Endodermal cell (in vitro differentiated cells): ENCODE measurements around the gene SCIN. TPM values are rescaled to one million over a fixed set of nuclear protein-coding genes. Genes with fewer than 3 reads are reported as not detected.

ENCODE experiments used
- DNase-seq: peaks from one replicate; pipeline ENCODE4 v3.0.0-alpha.2; 2017
- H3K27ac ChIP-seq: 2 replicates; pipeline ENCODE4 v1.5.1; 2013; ENCODE audit warnings: mild to moderate bottlenecking, low read depth, low read length, moderate library complexity
- H3K27me3 ChIP-seq: 2 replicates; pipeline ENCODE4 v1.6.1; 2013; ENCODE audit warnings: mild to moderate bottlenecking, low read length, moderate library complexity; ENCODE audit not compliant: insufficient read depth, control insufficient read depth, poor library complexity, severe bottlenecking
- H3K36me3 ChIP-seq: 2 replicates; pipeline ENCODE4 v1.7.0; 2013; ENCODE audit warnings: mild to moderate bottlenecking, low read length, moderate library complexity; ENCODE audit not compliant: control insufficient read depth, insufficient read depth
- H3K4me1 ChIP-seq: one replicate; pipeline ENCODE4 v1.7.0; 2013; ENCODE audit warnings: low read length; ENCODE audit not compliant: control insufficient read depth, insufficient read depth
- H3K4me3 ChIP-seq: 2 replicates; pipeline ENCODE4 v1.5.1; 2013; ENCODE audit warnings: mild to moderate bottlenecking, low read length, moderate library complexity
- H3K9ac ChIP-seq: 2 replicates; pipeline ENCODE4 v1.6.1; 2013; ENCODE audit warnings: mild to moderate bottlenecking, low read length, moderate library complexity; ENCODE audit not compliant: poor library complexity, severe bottlenecking; ENCODE audit errors: extremely low read depth
- H3K9me3 ChIP-seq: 2 replicates; pipeline ENCODE4 v1.6.1; 2013; ENCODE audit warnings: mild to moderate bottlenecking, low read length, moderate library complexity; ENCODE audit not compliant: control insufficient read depth
- H3K27ac Mint-ChIP-seq: 2 replicates; pipeline ENCODE4 v1.8.0; 2020; ENCODE audit warnings: mixed read lengths
- H3K27me3 Mint-ChIP-seq: 2 replicates; pipeline ENCODE4 v1.8.0; 2021; ENCODE audit warnings: mild to moderate bottlenecking, mixed read lengths; ENCODE audit not compliant: insufficient read depth
- H3K36me3 Mint-ChIP-seq: 2 replicates; pipeline ENCODE4 v1.8.0; 2020; ENCODE audit warnings: low read depth, mixed read lengths
- H3K4me1 Mint-ChIP-seq: 2 replicates; pipeline ENCODE4 v1.8.0; 2020; ENCODE audit warnings: mixed read lengths
- H3K4me3 Mint-ChIP-seq: 2 replicates; pipeline ENCODE4 v1.8.0; 2020; ENCODE audit warnings: mild to moderate bottlenecking, moderate library complexity, mixed read lengths
- H3K9me3 Mint-ChIP-seq: 2 replicates; pipeline ENCODE4 v1.8.0; 2020; ENCODE audit warnings: mild to moderate bottlenecking, mixed read lengths
- WGBS, 2 experiments: methylation state at CpG; one replicate each; pipeline versions ENCODE4 v1.1.5 to v1.1.7; 2013; ENCODE audit warnings: missing lambda C conversion rate in 2 of 2, mixed read lengths in 1 of 2; ENCODE audit not compliant: insufficient coverage in 1 of 2, insufficient read length in 1 of 2; 5-methylcytosine and 5-hydroxymethylcytosine counted together
- total RNA-seq, 2 donors: library from RNA; stranded (reverse); fragmentation: NEBNext Ultra II Directional in 1 of 2; extraction: Animal tissue kit (Norgen Biotek cat#: 25700) in 1 of 2; gene quantifications; 2 replicates in 1 of 2; 3 replicates in 1 of 2; pipeline ENCODE4 v1.2.1, GENCODE V29; 2021
- TF ChIP-seq, protein P1 (sequence below): fragments of 200-600 bp; sonication (generic); conservative IDR thresholded peaks from 2 replicates; pipeline ENCODE4 v1.5.0; 2021; ENCODE audit warnings: antibody characterized with exemption, mild to moderate bottlenecking

The SCIN gene
- total RNA-seq, 2 donors from 2014 or later, result 0.15 TPM; not detected in 1

DNA sequence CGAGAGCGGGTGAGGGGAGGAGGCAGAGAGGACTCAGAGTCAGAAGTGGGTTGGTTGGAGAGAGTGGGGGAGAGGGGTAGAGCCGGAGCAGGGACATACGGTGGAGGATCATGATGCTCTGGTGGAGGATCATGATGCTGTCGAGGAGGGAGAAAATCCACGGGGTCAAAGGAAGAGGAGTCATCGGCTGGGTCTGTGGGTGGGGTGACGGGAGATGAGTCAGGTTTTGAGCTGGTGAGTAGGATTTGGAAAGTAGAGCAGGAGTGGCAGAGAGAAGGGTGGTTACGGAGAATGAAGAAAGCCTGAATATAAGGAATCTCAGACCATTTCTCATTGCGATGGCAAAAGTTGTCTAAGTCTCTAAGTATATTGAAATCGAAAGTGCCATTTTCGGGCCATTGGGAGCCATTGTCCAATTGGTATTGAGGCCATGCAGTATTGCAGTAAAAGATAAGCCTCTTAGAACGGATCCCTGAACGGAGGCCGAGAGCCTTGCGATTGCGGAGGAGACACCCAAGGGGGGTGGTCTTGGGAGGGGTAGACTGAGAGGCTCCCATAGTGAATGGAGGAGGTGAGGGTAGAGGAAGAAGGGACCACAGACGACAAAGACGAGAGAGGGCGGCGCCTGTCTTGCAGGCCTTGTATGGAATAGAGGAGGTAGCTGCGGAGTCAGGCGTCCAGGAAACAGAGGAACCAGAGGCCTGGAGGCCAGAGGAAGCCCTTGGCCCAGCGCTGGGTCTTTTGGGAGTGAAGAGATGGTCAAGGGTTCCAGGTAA, 23.8 kb downstream of the SCIN start:
- Histone ChIP-seq H3K9ac (no peak overlapping the region), H3K27ac (no peak overlapping the region), H3K36me3 (no peaks in the 10 kb centered on the region), H3K9me3 (no peaks in the 10 kb centered on the region), H3K4me1 (no peaks in the 10 kb centered on the region), H3K4me3 (no peak overlapping the region), H3K27me3 (no peaks in the 10 kb centered on the region)
- H3K4me3 Mint-ChIP-seq, result no peak overlapping the region
- TF ChIP-seq, protein P1, sequence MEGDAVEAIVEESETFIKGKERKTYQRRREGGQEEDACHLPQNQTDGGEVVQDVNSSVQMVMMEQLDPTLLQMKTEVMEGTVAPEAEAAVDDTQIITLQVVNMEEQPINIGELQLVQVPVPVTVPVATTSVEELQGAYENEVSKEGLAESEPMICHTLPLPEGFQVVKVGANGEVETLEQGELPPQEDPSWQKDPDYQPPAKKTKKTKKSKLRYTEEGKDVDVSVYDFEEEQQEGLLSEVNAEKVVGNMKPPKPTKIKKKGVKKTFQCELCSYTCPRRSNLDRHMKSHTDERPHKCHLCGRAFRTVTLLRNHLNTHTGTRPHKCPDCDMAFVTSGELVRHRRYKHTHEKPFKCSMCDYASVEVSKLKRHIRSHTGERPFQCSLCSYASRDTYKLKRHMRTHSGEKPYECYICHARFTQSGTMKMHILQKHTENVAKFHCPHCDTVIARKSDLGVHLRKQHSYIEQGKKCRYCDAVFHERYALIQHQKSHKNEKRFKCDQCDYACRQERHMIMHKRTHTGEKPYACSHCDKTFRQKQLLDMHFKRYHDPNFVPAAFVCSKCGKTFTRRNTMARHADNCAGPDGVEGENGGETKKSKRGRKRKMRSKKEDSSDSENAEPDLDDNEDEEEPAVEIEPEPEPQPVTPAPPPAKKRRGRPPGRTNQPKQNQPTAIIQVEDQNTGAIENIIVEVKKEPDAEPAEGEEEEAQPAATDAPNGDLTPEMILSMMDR, result no peak
- H3K9me3 Mint-ChIP-seq, result peaks cover 16% of the 10 kb centered on the region
- H3K36me3 Mint-ChIP-seq, result no peaks in the 10 kb centered on the region
- 92 to 93% methylated on average over 18 to 24 of the region's 24 CpGs for WGBS, 2 experiments
- H3K27me3 Mint-ChIP-seq, result no peaks in the 10 kb centered on the region
- H3K4me1 Mint-ChIP-seq, result no peaks in the 10 kb centered on the region
- no peak overlapping the region for H3K27ac Mint-ChIP-seq
- no peak for DNase-seq

DNA sequence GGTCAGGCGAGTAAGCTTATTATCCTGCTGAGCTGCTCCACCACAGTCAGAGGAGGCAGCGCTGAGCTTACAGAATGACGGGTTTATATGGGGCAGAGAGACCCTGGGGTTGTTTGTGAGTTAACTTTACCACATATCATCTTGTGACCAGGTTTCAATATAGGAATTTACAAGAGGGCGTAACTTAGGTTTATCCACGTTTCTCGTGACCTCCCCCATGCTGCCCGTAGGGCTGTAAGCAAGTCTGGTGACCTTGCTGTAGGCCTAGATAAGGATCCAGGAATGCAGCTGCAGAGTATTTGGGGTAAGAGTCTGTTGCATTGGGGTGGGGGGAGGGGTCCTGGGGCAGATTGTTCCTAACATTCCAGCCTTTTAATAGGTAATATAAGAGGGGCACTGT, 24.6 kb downstream of the SCIN start:
- DNase-seq, result no peak
- Histone ChIP-seq H3K9me3 (no peaks in the 10 kb centered on the region), H3K27me3 (no peaks in the 10 kb centered on the region), H3K9ac (no peak overlapping the region), H3K4me3 (no peak overlapping the region), H3K27ac (no peak overlapping the region), H3K4me1 (no peaks in the 10 kb centered on the region), H3K36me3 (no peaks in the 10 kb centered on the region)
- Mint-ChIP-seq H3K27me3 (no peaks in the 10 kb centered on the region), H3K27ac (no peak overlapping the region), H3K9me3 (peaks cover 16% of the 10 kb centered on the region), H3K4me3 (no peak overlapping the region), H3K4me1 (no peaks in the 10 kb centered on the region), H3K36me3 (no peaks in the 10 kb centered on the region)
- WGBS, 2 experiments, result 94% methylated on average over 3 to 7 of the region's 7 CpGs
- TF ChIP-seq, protein P1, result no peak

DNA sequence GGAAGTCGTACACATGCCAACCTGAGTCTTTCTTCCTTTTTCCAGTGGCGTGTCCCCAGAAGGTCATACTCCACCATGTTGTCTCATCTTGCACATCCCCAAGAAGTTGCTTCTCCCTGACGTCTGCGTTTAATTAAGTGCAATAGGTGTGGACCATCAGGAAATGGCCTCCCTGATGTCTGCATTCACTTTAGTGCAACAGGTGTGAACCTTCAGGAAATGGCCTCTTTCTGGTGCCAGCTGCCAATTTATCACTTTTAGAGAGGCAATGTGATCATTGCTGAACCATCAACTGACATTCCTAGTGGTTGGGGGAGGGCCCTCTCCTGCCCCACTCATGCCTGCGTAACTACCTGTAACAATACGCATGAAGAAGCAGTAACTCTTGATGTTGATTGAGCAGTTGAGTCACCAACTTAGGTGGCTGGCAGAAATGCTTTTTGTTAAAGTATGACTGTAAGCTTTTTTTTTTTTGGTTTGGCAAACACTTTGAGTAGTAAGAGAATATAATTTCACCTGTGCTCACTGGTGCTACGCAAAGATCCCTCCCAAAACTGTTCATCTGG, 25.8 kb downstream of the SCIN start:
- no peak for DNase-seq
- WGBS, 2 experiments, result 80 to 86% methylated on average over 7 of the region's 7 CpGs
- Mint-ChIP-seq H3K4me1 (no peaks in the 10 kb centered on the region), H3K27ac (no peak overlapping the region), H3K27me3 (no peaks in the 10 kb centered on the region), H3K4me3 (no peak overlapping the region), H3K9me3 (peaks cover 21% of the 10 kb centered on the region), H3K36me3 (no peaks in the 10 kb centered on the region)
- Histone ChIP-seq H3K36me3 (no peaks in the 10 kb centered on the region), H3K9me3 (no peaks in the 10 kb centered on the region), H3K27ac (no peak overlapping the region), H3K4me1 (no peaks in the 10 kb centered on the region), H3K4me3 (no peak overlapping the region), H3K27me3 (no peaks in the 10 kb centered on the region), H3K9ac (no peak overlapping the region)
- TF ChIP-seq, protein P1, result no peak
